GM18517 (cell line): ENCODE data around the gene NKPD1.

Experiments
- ATAC-seq: cut with Tn5 transposase; IDR thresholded peaks from one replicate; pipeline ENCODE4 v1.9.1; 2021; ENCODE audit warnings: mild to moderate bottlenecking, moderate library complexity; ENCODE audit not compliant: unreplicated experiment

The NKPD1 gene

DNA sequence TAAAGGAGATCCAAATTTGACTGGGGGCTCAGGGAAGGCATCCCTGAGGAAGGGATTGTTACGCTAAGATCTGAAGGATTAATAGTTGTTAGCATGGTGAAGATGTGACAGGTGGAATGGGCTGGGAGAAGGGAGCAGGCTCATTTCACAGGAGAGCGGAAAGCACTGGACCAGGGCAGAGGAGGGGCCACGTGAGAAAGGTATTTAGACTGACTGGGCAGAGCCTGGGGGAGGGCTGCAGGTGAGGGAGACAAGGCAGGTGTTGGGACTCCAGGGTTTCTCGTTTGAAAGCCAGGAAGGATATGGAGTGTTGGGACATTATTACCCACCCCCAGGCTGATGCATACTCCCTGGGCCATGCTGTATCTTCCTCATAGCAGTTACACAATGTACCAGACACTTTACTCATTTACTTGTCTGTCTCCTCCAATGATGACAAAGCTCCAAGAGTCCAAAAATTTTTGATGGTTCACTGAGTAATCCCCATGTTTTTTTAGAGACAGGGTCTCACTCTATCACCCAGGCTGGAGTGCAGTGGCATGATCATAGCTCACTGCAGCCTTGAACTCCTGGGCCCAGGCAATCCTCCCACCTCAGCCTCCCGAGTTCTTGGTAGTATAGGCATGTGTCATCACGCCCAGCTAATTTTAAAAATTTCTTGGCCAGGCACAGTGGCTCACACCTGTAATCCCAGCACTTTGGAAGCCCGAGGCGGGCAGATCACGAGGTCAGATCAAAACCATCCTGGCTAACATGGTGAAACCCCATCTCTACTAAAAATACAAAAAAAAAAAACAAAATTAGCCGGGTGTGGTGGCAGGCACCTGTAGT is 14.9 kb upstream of the NKPD1 start:
- ATAC-seq: no peak

DNA sequence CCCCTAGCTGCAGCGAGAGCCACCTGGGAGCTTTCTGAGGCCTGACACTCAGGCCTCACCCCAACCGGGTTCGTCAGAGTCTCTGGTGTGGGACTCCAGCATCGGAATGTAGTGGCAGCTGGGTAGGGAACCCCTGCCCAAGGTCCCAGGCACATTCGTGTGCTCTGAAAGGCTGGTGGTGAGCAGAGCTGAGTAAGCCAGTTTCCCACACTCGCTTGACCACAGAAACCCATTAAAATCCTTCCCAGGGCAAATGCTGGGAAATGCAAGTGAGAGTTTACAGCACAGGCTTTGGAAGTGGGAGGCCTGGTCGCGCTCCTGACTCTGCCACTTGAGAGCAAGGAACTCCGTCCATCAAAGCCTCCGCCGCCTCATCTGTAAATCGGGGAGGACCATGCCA is 13.0 kb upstream of the NKPD1 start:
- ATAC-seq: no peak

DNA sequence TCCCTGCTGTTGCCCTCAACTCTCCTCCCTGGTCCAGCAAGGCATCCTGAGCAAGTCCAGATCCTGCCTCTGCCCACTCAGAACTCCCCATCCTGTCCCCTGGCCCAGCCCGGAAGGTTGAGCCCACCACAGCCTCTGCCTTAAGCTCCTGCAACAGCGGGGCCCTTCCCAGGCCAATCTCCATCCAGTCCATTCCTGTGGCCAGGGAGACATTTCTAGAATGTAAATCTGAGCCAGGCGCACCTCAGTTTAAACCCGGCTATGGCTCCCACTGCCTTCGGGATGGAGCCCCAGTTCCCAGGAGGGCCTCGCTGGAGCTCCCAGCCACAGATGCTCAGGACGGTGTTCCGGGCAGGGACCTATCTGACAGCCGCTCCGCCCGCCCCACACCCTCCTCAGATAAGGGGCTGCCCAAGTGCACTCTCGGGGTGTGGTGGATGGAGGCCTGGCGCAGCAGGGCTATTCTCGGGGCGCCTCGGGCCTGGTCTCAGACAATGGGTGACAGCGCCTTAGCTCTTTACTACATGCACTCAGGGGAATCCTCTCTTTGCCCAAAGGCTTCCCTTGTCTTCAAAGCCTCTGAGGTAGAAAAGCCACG is 11.9 kb upstream of the NKPD1 start:
- ATAC-seq: no peak

DNA sequence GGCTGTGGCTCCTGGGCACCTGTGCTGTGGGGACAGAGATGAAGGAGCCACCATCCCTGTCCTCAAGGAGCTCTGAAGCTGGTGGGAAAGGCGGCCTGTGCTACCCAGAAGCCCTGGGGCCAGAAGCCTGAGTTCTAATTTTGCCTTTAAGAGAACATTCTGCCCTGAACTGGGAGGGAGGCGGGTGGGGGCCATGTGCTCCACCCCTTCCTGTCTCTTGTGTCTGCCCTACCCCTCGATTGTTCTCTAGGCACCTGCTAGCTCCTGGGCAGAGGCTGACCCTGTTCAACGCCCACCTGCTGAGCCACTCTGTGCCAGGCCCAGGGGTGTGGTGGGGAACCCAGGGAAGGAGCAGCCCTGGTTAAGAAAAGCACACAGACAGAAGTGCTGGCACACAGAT is 11.4 kb upstream of the NKPD1 start:
- ATAC-seq: no peak

DNA sequence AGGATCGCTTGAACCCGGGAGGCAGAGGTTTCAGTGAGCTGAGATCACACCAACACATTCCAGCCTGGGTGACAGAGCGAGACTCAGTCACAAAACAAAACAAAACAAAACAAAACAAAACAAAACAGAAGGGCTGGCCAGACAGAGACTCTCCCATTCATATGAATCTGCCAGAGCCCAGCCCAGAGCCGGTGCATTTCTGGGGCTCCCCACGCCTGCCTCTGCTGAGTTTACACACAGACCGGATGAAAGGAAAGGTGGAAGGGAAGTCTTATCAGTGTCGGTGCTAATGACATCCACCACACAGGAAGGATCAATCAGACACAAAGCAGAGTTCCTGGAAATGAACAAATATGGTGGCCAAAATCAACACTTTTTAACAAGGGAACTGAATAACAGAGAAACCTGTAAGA is 10.4 kb upstream of the NKPD1 start:
- ATAC-seq: no peak

DNA sequence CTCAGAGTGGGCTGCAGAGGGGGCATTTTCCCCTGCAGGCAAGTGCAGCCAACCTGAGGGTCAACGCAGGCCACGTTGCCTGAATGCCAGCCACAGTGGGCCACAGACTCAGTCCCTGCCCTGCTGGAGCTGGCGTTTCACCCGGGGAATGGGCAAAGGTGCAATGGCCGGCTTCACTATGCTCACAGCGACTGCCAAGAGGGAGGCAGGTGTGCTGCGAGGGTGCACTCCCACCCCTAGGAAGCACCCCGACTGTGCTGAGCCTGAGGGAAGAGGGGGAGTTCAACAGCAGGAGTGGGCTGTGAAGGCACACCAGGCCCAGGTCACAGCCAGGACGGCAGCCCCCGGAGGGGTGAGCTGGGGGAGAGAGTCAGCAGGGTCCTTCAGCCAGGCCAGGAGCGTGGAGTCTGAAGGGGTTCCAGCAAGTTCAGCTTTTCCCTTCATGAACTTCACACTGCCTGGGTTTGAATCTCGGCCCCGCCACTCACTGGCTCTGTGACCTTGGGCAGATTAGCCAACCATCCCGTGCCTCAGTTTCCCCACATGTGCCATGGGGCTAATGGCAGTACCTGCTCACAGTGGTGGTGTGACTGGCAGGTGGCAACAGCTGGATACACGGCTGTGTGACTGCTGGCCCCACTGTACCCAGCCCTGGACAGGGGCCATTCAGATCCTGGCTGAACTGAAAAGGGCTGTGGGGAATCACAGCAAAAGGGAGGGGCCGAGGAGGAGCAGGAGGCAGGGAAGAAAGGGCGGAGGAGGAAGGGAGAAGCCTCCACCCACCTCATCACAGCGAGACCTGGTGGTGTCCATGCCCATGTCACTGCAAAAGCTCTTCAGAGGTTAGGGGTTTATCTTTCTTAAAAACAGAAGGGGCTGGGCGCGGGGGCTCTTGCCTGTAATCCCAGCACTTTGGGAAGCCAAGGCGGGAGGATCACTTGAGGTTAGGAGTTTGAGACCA is 9.6 kb upstream of the NKPD1 start:
- ATAC-seq: no peak

DNA sequence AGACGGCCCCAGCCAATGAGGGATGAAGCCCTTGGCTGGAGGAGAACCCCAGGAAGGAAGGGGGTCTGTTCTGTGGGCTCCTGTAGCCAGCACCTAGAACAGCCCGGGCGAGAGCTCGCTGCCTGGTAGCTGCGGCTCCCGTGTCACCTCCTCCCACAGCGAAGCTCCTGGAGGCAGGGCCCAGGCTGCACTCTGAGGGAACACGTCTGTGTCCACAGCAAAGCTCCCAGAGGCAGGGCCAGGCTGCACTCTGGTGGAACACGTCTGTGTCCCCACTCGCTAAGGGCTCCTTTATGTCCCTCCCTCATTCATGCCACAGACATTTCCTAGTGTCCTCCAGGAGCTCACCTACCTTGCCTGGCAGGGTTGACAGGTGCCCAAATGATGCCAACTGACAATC is 8.8 kb upstream of the NKPD1 start:
- ATAC-seq: no peak

DNA sequence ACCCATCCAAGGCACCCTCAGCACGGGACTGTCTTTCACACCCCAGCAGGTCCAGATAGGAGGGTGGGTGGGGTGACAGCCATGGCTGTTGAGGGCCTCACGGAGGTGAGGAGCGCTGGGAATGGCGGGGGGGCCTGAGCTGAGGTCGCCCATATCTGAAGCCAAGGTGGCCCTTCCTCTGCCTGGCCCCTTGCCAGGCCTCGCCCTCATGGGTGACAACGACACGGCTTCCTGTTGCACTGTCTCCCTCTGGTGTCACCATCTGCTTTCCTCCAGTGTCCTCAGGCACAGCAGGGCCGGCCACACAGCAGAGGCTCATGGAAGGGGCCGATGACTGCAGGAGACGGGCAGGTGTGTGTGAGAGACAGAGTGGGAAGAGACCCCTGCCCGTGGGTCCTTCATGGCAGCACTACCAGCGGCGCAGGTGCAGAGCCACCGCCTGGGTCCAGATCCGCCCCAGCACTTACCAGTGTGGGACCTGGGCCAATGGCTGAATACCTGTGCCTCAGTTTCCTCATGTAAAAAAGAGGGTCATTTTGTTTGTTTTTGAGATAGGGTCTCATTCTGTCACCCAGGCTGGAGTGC is 8.1 kb upstream of the NKPD1 start:
- no peak for ATAC-seq

DNA sequence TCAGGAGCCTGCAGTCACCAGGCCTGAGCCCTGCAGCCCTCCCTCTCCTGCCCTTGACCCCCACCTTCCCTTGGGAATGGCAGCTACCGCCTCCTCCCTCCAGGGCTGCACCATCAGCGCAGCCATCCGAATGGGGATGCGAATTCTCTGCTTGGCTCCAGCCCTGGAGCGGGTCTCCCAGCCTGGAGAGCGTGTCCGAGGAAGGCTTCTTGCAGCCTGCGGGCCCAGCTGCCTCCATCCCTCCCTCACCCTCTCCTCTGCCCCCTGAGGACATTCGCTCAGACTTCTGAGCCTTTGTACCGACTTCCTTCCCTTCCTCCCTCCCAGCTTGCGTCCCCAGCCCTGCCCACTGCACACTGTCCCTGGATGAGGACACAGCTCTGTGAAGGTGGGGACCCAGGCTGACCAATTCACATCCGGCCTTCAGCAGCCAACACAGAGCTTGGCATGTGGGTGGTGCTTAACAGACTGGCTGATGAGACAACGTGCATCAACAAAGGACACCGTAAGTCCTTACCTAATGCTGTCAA is 6.0 kb upstream of the NKPD1 start:
- ATAC-seq: no peak

DNA sequence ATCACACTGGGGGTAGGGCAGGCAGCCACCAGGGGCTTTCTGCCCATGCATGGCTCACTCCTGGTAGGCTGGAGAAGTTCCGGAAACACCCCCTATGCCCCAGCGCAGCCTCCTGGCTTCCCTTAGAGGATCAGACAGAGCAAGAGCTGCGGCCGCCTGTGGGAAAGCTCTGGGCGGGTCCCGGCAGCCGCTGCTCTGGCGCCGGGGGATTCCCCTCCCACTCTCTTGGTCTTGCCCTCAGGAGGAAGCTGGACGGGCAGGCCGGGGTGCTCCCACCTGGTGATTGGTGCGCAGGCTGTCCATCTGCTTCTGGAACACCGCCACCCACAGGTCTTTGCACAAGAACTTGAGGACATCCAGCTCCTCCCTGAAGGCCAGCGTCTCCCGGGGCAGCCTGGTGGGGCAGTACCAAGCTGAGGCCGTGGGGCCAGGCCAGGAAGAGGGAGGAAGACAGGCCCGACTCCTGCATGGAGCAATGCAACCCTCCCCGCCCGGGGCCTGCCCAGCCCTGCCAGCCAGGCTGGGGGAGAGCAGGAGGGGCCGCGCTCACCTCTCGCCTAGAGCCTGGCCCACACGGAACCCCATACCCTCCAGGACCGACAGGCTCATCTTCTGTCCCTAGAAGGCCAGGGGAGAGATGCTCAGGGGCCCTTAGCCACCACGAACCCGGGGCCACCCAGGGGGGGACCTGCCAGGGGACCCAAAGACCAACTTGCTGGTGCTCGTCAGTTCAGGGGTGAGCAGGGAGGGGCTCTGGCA is 4.0 kb upstream of the NKPD1 start:
- no peak for ATAC-seq

DNA sequence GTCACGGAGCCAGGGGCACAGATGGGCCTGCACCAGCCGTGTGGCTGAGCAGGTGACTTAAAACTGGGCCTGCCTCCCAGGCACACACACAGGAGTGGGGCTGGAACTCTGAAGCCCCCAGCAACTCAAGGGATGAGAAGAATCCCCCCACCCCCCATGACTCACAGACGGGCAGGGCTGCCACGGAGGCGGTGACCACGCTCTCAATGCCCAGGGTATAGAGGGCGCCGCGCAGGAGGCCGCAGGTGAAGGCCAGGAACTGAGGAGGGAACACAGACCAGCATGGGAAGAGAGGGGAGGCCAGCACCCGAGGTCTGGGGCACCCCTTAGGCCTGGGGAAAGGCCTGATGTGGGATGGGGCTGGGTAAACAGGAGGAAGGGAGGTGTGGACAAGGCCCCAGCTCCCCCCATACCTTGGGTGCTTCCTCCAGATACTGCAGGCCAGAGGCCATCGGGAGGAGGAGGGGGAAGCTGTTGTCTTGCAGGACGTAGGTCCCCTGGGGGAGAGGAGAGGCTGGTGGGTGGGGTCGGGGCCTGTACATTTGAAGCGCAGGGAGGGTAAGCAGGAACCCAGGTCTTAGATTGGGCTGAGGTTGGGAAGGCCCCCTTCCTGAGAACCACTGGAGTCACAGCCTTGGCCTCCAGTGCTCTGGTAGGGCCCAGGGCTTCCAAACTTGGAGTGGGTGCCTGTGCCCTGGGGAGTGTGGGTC is 3.1 kb upstream of the NKPD1 start:
- ATAC-seq: no peak

DNA sequence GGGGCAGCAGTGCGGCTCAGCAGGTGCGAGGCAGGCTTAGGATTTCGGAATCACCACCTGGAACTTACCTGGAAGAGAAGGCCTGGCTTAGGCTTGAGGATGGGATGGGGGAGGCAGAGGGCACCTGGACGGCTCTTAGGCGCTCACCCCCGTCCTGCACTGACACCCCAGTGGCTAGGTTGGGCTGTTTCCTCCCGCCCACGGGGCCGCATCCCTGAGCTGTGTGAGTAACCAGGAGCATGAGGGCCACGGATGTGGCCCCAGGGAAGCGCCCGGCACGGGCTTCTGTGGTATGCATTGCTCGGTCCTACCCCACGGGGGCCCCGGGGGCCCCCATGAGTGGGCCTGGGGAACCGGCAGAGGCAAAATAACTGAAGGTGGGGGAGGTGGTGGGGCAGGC is 2.4 kb upstream of the NKPD1 start:
- ATAC-seq: no peak

DNA sequence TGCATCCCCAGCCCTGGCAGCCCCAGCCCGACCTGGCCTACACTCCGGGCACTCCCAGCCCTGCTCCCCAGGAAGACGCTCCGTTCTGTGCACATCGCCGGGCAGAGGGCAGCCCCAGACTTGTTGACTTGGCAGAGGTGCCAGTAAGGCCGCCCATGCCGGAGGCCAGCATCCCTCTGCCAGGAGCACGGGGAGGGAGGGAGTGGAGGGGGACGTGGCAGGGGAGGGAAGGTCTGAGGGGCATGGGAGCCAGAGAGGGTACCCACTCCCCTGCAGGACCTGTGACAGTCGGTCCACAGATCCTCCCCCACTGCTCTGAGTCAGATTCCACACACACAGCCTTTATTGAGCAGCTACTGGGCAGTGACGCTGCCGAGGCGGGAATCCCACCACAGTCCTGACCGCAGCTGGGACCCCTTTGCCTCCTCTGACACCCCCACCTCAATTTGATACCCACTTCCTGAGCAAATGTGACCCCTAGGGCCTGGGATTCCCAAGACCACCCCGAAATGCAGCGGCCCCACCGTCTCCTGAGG is 1.9 kb upstream of the NKPD1 start:
- ATAC-seq: no peak

DNA sequence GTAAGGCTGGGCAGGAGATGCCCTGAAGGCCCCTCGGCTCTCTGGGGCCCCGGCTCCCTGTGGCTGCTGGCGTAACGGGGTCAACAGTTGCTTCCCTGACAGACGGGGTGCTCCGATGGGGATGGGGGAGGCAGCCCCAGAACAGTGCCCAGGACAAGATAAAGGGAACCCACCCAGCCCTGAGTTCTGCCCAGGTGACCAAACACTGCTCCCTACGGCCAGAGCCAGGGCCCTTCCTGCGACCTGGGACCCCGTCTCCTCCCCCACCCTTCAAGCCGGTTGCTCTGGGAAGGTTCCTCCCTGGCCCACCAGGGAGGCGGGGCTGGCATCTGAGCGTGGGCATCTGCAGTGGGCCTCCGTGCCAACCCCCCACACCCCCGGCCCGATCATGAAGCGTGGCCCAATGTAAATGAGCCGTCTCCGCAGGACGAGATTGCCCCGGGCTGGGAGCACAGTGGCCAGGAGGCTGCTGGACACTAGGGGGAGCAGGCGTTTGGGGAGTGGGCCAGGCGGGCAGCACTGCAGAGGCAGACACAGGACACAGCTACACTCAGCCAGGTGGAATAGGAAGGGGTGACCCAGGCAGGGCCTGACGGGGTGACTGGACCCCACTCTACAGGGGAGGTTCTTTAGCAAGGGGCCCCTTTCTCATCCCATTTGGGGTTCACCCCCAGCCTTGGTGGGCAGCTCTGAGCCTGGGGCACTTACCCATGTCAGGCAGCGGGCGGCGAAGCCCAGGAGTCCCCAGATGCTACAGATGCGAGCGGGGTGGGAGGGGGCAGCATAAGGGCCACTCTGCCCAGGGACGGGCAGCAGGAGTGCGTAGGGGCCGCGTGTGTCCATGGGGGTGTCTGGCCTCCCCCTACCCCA is 1.2 kb upstream of the NKPD1 start:
- ATAC-seq: no peak

DNA sequence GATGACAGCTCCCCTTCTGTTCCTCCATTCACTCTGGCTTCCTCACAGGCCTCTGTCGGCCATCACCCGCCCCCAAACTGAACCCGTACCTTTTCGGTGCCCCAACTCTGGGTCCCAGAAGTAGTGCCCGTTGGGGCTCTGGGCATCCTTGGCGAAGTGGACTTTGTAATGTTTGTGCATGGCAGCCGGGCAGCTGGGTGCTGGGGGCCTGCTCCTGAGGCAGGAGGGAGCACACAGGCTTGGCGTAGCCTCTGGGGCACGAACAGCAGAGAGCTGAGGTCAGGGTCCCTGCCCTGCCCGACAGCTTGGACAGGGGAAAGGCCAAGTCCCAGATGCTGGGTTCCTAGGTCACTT is 834 bp downstream of the NKPD1 start:
- ATAC-seq: no peak

DNA sequence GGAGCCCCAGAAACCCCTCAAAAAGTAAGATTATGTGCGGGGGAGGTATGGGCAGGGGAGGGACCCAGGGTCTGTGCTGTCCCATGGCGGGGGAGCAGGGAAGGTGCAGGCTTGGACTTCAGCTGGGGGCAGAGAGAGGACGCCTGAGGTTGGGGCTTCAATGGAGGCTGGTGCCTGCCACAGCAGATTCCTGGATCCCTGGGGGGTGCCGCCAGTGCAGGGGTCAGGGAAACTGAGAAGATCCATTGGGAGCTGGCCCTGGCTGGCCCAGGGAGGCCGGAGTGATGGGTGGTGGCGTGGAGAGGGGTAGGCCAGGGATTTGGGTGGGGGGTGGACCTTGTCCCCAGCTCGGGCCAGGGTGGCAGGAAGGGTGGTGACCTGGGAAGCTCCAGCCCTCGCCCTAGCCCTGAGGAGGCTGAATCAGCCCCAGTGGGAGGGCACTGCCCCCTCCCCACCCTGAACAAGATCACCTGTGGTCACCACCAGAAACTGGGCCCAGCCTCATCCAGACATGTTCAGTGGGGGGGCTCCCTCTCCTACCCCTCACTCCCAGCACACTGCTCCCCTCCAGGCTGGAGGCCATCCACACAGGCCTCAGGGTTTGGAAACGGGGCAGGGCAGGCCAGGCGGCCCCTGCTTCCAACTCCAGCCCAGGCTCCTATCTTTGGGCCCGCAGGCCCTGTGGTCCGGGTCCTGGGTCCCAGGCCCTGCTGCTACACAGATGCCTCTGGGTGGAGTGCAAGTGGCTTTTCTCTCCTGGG is 1.4 kb downstream of the NKPD1 start:
- no peak for ATAC-seq

DNA sequence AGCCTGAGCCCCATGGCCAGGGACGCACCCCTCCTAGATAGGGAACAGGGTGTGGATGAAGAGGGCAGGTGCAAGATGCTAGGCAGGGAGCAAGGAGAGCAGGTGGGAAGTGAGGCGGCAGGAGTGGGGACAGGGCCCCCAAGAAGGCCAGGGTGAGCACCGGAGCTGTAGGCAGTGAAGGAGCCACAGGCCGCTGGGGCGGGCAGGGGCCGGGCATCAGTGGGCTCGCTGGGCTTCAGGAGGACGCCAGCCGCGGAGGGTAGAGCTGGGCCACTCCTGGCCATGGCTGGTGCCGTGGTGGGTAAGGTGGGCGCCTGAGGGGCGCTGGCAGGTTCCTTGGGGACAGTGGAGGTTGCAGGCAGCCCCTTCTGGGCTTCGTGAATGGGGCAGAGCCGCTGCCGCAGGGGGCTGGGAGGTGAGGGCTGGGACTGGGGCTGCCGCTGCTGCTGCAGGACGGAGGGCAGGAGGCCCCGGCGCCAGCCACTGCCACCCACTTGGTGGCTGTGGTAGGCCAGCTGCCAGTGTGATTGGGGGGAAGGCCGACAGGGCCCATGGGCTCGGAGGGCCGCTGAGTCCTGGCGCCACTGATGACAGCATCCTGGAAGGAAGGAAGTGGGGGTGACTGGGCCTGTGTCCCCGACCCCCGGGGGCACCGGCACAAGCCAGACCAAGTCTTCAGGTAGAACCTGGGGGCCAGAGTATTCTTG is 2.1 kb downstream of the NKPD1 start:
- ATAC-seq: no peak
